ENCODE data around the gene KCNH3.

DNA sequence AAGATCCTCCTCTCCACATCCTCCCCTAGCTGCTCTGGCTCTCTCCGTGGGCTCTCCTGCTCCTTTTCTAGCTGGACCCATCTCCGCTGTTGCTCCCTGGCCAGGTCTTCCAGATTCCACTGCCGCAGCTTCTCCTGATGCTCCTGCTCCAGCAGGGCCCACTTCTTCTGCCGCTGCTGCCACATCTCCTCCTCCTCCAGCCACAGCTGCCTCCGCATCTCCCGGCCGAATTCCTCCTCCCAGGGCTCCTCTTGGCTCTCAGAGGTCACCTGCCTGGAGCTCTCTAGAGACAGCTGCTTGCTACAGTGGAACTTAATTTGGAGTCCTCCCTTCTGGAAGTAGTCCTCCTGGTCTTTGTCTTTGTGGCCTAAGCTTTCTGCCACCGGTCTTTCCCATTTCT lies 61.1 kb downstream of the KCNH3 start:
- no peak for TF ChIP-seq POLR2A (IDR thresholded peaks at IDR 0.05; ENCODE audit: low read depth, low read length)
- TF ChIP-seq, protein P1, sequence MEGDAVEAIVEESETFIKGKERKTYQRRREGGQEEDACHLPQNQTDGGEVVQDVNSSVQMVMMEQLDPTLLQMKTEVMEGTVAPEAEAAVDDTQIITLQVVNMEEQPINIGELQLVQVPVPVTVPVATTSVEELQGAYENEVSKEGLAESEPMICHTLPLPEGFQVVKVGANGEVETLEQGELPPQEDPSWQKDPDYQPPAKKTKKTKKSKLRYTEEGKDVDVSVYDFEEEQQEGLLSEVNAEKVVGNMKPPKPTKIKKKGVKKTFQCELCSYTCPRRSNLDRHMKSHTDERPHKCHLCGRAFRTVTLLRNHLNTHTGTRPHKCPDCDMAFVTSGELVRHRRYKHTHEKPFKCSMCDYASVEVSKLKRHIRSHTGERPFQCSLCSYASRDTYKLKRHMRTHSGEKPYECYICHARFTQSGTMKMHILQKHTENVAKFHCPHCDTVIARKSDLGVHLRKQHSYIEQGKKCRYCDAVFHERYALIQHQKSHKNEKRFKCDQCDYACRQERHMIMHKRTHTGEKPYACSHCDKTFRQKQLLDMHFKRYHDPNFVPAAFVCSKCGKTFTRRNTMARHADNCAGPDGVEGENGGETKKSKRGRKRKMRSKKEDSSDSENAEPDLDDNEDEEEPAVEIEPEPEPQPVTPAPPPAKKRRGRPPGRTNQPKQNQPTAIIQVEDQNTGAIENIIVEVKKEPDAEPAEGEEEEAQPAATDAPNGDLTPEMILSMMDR (IDR thresholded peaks at IDR 0.05; ENCODE audit: extremely low read depth in 1 of 2, insufficient read depth in 1 of 2, low read depth in 1 of 2, low read length in 2 of 2), result no peak

Data from endothelial cell of umbilical vein (primary cell).